Smooth muscle cell (in vitro differentiated cells): ENCODE data around the gene ZSCAN21. TPM values are rescaled to one million over a fixed set of nuclear protein-coding genes. Genes with fewer than 3 reads are reported as not detected.

Source experiments
- DNase-seq: peaks from one replicate; lab custom pipeline; 2025; ENCODE audit not compliant: unreplicated experiment; lab: John Stamatoyannopoulos, UW
- H2AFZ ChIP-seq: fragments of 200-600 bp; sonication (generic); 2 replicates; pipeline ENCODE4 v1.6.0; 2016; ENCODE audit warnings: antibody characterized with exemption, low read depth, mild to moderate bottlenecking
- H3F3A ChIP-seq: fragments of 200-600 bp; sonication (generic); 2 replicates; pipeline ENCODE4 v1.6.0; 2017; ENCODE audit warnings: antibody characterized with exemption, low read depth
- H3K27ac ChIP-seq: fragments of 200-600 bp; sonication (generic); 2 replicates; pipeline ENCODE4 v1.5.1; 2016; ENCODE audit warnings: low read depth, mild to moderate bottlenecking
- H3K27me3 ChIP-seq: fragments of 200-600 bp; sonication (generic); 2 replicates; pipeline ENCODE4 v1.6.1; 2016; ENCODE audit warnings: low read depth, mild to moderate bottlenecking
- H3K36me3 ChIP-seq: fragments of 200-600 bp; sonication (generic); 2 replicates; pipeline ENCODE4 v1.5.1; 2016; ENCODE audit warnings: low read depth
- H3K4me1 ChIP-seq: fragments of 200-600 bp; sonication (generic); 2 replicates; pipeline ENCODE4 v1.5.1; 2016; ENCODE audit warnings: low read depth
- H3K4me2 ChIP-seq: fragments of 200-600 bp; sonication (generic); 2 replicates; pipeline ENCODE4 v1.6.0; 2016; ENCODE audit warnings: mild to moderate bottlenecking
- H3K4me3 ChIP-seq: fragments of 200-600 bp; sonication (generic); 2 replicates; pipeline ENCODE4 v1.5.1; 2016; ENCODE audit warnings: mild to moderate bottlenecking
- H3K79me2 ChIP-seq: fragments of 200-600 bp; sonication (generic); 2 replicates; pipeline ENCODE4 v1.6.0; 2016; ENCODE audit warnings: low read depth, mild to moderate bottlenecking
- H3K9ac ChIP-seq: fragments of 200-600 bp; sonication (generic); 2 replicates; pipeline ENCODE4 v1.6.0; 2016; ENCODE audit warnings: low read depth
- H3K9me3 ChIP-seq: fragments of 200-600 bp; sonication (generic); replicated peaks from 2 replicates; pipeline ENCODE4 v1.5.1; 2016; ENCODE audit warnings: low read depth
- H4K20me1 ChIP-seq: fragments of 200-600 bp; sonication (generic); 2 replicates; pipeline ENCODE4 v1.6.0; 2016; ENCODE audit warnings: low read depth
- WGBS: methylation state at CpG from one replicate; pipeline ENCODE4 v1.1.7; 2016; ENCODE audit warnings: low lambda C conversion rate; 5-methylcytosine and 5-hydroxymethylcytosine counted together
- polyA plus RNA-seq: library from polyadenylated mRNA; unstranded; fragments of >200 nt; fragmentation: Nextera tagmentation; extraction: Ambion mirVana; gene quantifications from 2 replicates; pipeline ENCODE4 v1.2.1, GENCODE V29; 2016
- total RNA-seq: library from RNA; depleted of rRNA; stranded (reverse); fragments of >200 nt; gene quantifications from 2 replicates; pipeline ENCODE4 v1.2.3, GENCODE V29; 2014
- TF ChIP-seq, protein P1 (sequence below): fragments of 200-600 bp; sonication (generic); IDR thresholded peaks from 2 replicates; pipeline ENCODE4 v1.5.1; 2017; ENCODE audit warnings: borderline replicate concordance, mild to moderate bottlenecking, antibody characterized with exemption; ENCODE audit not compliant: insufficient read depth, poor library complexity, severe bottlenecking

Gene ZSCAN21
- total and polyA plus RNA-seq, 2 experiments from 2014 or later: 11.3 to 15.3 TPM

DNA sequence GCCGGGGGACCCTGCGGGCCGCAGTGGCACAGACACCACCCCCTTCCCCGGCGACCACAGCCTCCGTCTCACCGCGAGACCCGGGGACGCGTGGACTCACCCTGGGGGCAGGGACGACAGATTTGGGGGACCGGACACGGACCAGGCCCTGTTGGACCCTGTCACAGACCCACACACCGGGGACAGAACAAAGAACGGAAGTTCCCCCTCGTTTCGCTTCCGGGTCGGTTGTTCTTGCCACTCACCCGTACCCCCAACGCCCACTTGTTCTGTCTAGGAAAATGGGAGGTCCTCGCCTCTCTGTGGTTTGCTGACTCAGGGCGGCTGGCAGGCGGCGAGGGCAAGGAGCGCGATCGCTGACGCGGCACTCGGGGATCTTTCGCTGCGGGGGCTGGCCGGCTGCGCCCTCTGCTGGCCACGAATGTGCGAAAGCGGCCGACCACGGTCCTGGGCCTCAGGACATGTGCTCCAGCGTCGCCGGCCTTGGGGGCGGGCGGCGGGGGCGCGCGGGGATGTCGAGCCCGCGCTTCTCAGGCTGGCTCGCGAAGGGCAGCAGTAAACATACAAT is 32.0 kb downstream of the ZSCAN21 start, which contains the start of gene ZNF3:
ZNF3 (minus strand) TSS at position 189 of the 568 bp plus-strand sequence. CDS start 4,366 bp downstream, outside the sequence.
- H4K20me1 ChIP-seq: peaks cover 27% of the 10 kb centered on the region
- H3K4me3 ChIP-seq: peak within 1 kb of the TSS; percentile 87
- no peaks in the 10 kb centered on the region for H3K9me3 ChIP-seq
- H3K79me2 ChIP-seq: peaks cover 49% of the 10 kb centered on the region
- H3F3A ChIP-seq: peaks cover 15% of the 10 kb centered on the region
- no peaks in the 10 kb centered on the region for H3K27me3 ChIP-seq
- TF ChIP-seq, protein P1, sequence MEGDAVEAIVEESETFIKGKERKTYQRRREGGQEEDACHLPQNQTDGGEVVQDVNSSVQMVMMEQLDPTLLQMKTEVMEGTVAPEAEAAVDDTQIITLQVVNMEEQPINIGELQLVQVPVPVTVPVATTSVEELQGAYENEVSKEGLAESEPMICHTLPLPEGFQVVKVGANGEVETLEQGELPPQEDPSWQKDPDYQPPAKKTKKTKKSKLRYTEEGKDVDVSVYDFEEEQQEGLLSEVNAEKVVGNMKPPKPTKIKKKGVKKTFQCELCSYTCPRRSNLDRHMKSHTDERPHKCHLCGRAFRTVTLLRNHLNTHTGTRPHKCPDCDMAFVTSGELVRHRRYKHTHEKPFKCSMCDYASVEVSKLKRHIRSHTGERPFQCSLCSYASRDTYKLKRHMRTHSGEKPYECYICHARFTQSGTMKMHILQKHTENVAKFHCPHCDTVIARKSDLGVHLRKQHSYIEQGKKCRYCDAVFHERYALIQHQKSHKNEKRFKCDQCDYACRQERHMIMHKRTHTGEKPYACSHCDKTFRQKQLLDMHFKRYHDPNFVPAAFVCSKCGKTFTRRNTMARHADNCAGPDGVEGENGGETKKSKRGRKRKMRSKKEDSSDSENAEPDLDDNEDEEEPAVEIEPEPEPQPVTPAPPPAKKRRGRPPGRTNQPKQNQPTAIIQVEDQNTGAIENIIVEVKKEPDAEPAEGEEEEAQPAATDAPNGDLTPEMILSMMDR: peak; percentile 93
- H3K4me2 ChIP-seq: peak within 1 kb of the TSS; percentile 100
- peaks cover 7% of the 10 kb centered on the region for H3K36me3 ChIP-seq
- H3K4me1 ChIP-seq: peaks cover 12% of the 10 kb centered on the region
- peak within 1 kb of the TSS; percentile 97 for H3K9ac ChIP-seq
- peak; percentile 92 for DNase-seq
- no peak within 1 kb of the TSS for H2AFZ ChIP-seq
- peak within 1 kb of the TSS; percentile 93 for H3K27ac ChIP-seq
- WGBS: 2% methylated on average over 47 of the region's 55 CpGs

DNA sequence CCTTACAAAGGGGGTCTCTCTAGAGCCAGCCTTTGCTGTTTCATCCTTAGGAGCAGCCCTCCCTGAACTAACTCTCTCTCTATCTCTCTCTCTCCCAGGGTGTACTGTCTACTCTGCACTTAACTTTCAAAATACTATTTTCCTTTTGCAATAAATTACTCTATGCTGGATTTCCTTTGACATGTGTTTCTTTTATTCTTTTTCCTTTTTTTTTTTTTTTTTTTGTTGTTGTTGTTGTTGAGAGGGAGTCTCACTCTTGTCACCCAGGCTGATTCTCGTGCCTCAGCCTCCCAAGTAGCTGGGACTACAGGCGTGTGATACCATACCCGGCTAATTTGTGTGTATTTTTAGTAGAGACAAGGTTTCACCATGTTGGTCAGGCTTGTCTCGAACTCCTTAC is 33.4 kb downstream of the ZSCAN21 start:
- DNase-seq: no peak
- no peak overlapping the region for H3K4me3 ChIP-seq
- peaks cover 25% of the 10 kb centered on the region for H3F3A ChIP-seq
- TF ChIP-seq, protein P1: no peak
- H4K20me1 ChIP-seq: peaks cover 20% of the 10 kb centered on the region
- no peaks in the 10 kb centered on the region for H3K27me3 ChIP-seq
- H3K9ac ChIP-seq: no peak overlapping the region
- no peaks in the 10 kb centered on the region for H3K36me3 ChIP-seq
- H3K27ac ChIP-seq: peak overlapping the region; percentile 50
- H3K9me3 ChIP-seq: no peaks in the 10 kb centered on the region
- WGBS: 89% methylated on average over 4 of the region's 4 CpGs
- H3K79me2 ChIP-seq: peaks cover 35% of the 10 kb centered on the region
- peaks cover 12% of the 10 kb centered on the region for H3K4me1 ChIP-seq
- H3K4me2 ChIP-seq: no peak overlapping the region
- no peak overlapping the region for H2AFZ ChIP-seq

DNA sequence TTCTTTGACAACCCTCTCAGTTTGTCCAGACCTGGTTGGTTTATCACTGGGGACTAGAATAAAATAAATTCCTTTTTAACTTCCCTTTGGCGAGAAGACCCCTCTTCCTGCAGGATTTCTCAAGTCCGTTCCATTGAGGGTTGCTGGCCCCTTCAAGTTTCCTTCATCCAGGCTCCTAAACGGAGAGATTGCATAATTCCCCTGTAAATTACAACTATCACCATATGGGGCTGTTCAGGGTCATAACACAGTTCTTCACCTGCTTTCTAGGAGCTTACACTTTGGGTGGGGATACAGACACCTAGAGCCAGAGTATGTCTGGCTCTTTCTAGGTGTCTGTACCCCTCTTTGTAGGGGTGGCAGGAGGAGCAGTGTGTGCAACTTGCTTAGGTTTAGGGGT is 35.9 kb downstream of the ZSCAN21 start:
- Histone ChIP-seq H3K79me2 (peaks cover 13% of the 10 kb centered on the region), H4K20me1 (no peaks in the 10 kb centered on the region), H3K9ac (no peak overlapping the region), H3K36me3 (no peaks in the 10 kb centered on the region), H3K27me3 (no peaks in the 10 kb centered on the region), H3F3A (peaks cover 47% of the 10 kb centered on the region), H3K27ac (no peak overlapping the region), H3K9me3 (no peaks in the 10 kb centered on the region), H3K4me1 (peaks cover 11% of the 10 kb centered on the region), H3K4me2 (no peak overlapping the region), H3K4me3 (no peak overlapping the region), H2AFZ (no peak overlapping the region)
- no peak for DNase-seq
- TF ChIP-seq, protein P1: no peak
- 38% methylated on average over 3 of the region's 3 CpGs for WGBS
